ENCODE measurements around the gene ROR1. TPM values are rescaled to one million over a fixed set of nuclear protein-coding genes. Genes with fewer than 3 reads are reported as not detected.

The ROR1 gene
- total and polyA plus RNA-seq, 2 experiments from 2014 or later, result 27.6 to 47.8 TPM

GRCh38 chr1:63748641-63749040 lies 25.2 kb upstream of the ROR1 start:
- DNase-seq (ENCODE audit: low read depth in 1 of 2, low spot score in 1 of 2), result no peak
- no peak for TF ChIP-seq CTCF (IDR thresholded peaks at IDR 0.05; ENCODE audit: low read depth, low read length)
- Histone ChIP-seq H3K27me3 (no peaks in the 10 kb centered on the region), H3K4me1 (ENCODE audit: low read depth) (peaks cover 7% of the 10 kb centered on the region), H3K9me3 (ENCODE audit: low read depth) (no peaks in the 10 kb centered on the region), H3K27ac (no peak overlapping the region), H3K4me3 (no peak overlapping the region), H3K36me3 (no peaks in the 10 kb centered on the region)

- Histone ChIP-seq H3K36me3 (no peaks in the 10 kb centered on the region), H3K4me3 (no peak overlapping the region), H3K27ac (no peak overlapping the region), H3K9me3 (ENCODE audit: low read depth) (no peaks in the 10 kb centered on the region), H3K4me1 (ENCODE audit: low read depth) (peaks cover 7% of the 10 kb centered on the region), H3K27me3 (no peaks in the 10 kb centered on the region)
- no peak for DNase-seq (ENCODE audit: low read depth in 1 of 2, low spot score in 1 of 2)
- no peak for TF ChIP-seq CTCF (IDR thresholded peaks at IDR 0.05; ENCODE audit: low read depth, low read length)
Measured at GRCh38 chr1:63750721-63751120, 23.1 kb upstream of the ROR1 start.

GRCh38 chr1:63752176-63752575 lies 21.6 kb upstream of the ROR1 start:
- TF ChIP-seq CTCF (IDR thresholded peaks at IDR 0.05; ENCODE audit: low read depth, low read length), result no peak
- Histone ChIP-seq H3K27ac (no peak overlapping the region), H3K4me3 (no peak overlapping the region), H3K27me3 (no peaks in the 10 kb centered on the region), H3K36me3 (no peaks in the 10 kb centered on the region), H3K9me3 (ENCODE audit: low read depth) (no peaks in the 10 kb centered on the region), H3K4me1 (ENCODE audit: low read depth) (no peaks in the 10 kb centered on the region)
- no peak for DNase-seq (ENCODE audit: low read depth in 1 of 2, low spot score in 1 of 2)

- Histone ChIP-seq H3K9me3 (ENCODE audit: low read depth) (no peaks in the 10 kb centered on the region), H3K27me3 (no peaks in the 10 kb centered on the region), H3K27ac (no peak overlapping the region), H3K4me1 (ENCODE audit: low read depth) (no peaks in the 10 kb centered on the region), H3K36me3 (no peaks in the 10 kb centered on the region), H3K4me3 (no peak overlapping the region)
- DNase-seq (ENCODE audit: low read depth in 1 of 2, low spot score in 1 of 2), result no peak
- no peak for TF ChIP-seq CTCF (IDR thresholded peaks at IDR 0.05; ENCODE audit: low read depth, low read length)
Measured at GRCh38 chr1:63753591-63753990, 20.2 kb upstream of the ROR1 start.

GRCh38 chr1:63756839-63757238 lies 17.0 kb upstream of the ROR1 start:
- Histone ChIP-seq H3K36me3 (no peaks in the 10 kb centered on the region), H3K4me3 (no peak overlapping the region), H3K9me3 (ENCODE audit: low read depth) (no peaks in the 10 kb centered on the region), H3K4me1 (ENCODE audit: low read depth) (no peaks in the 10 kb centered on the region), H3K27me3 (no peaks in the 10 kb centered on the region), H3K27ac (no peak overlapping the region)
- no peak for DNase-seq (ENCODE audit: low read depth in 1 of 2, low spot score in 1 of 2)
- no peak for TF ChIP-seq CTCF (IDR thresholded peaks at IDR 0.05; ENCODE audit: low read depth, low read length)

GRCh38 chr1:63757334-63757733 lies 16.5 kb upstream of the ROR1 start:
- H3K4me1 ChIP-seq (ENCODE audit: low read depth), result no peaks in the 10 kb centered on the region
- H3K4me3 ChIP-seq, result no peak overlapping the region
- H3K27ac ChIP-seq, result no peak overlapping the region
- TF ChIP-seq CTCF (IDR thresholded peaks at IDR 0.05; ENCODE audit: low read depth, low read length), result no peak
- H3K27me3 ChIP-seq, result no peaks in the 10 kb centered on the region
- no peaks in the 10 kb centered on the region for H3K36me3 ChIP-seq
- no peak for DNase-seq (ENCODE audit: low read depth in 1 of 2, low spot score in 1 of 2)
- H3K9me3 ChIP-seq (ENCODE audit: low read depth), result no peaks in the 10 kb centered on the region
